HG02884 (cell line): Measurements from ENCODE around the gene ASTN2.

ENCODE experiments used
- ATAC-seq: cut with Tn5 transposase; IDR thresholded peaks from one replicate; pipeline ENCODE4 v1.9.1; 2021; ENCODE audit warnings: mild to moderate bottlenecking, moderate library complexity; ENCODE audit not compliant: unreplicated experiment

The ASTN2 gene

GRCh38 chr9:116479056-116479544 is 935.8 kb downstream of the ASTN2 start:
- no peak for ATAC-seq

- no peak for ATAC-seq
Observed at GRCh38 chr9:116477584-116478141, 937.2 kb downstream of the ASTN2 start.

GRCh38 chr9:116476935-116477381 is 937.9 kb downstream of the ASTN2 start:
- no peak for ATAC-seq

- no peak for ATAC-seq
Observed at GRCh38 chr9:116476002-116476401, 938.9 kb downstream of the ASTN2 start.

GRCh38 chr9:116475201-116475600 is 939.7 kb downstream of the ASTN2 start:
- no peak for ATAC-seq

- no peak for ATAC-seq
Observed at GRCh38 chr9:116471944-116472506, 942.8 kb downstream of the ASTN2 start.

- no peak for ATAC-seq
Observed at GRCh38 chr9:116471093-116471906, 943.6 kb downstream of the ASTN2 start.

- no peak for ATAC-seq
Observed at GRCh38 chr9:116468793-116469527, 945.9 kb downstream of the ASTN2 start.

- no peak for ATAC-seq
Observed at GRCh38 chr9:116468369-116468768, 946.5 kb downstream of the ASTN2 start.

- no peak for ATAC-seq
Observed at GRCh38 chr9:116467740-116468351, 947.0 kb downstream of the ASTN2 start.

- ATAC-seq = no peak
Observed at GRCh38 chr9:116466271-116467235, 948.3 kb downstream of the ASTN2 start.

- ATAC-seq = no peak
Observed at GRCh38 chr9:116465576-116466270, 949.1 kb downstream of the ASTN2 start.

GRCh38 chr9:116464987-116465571 is 949.8 kb downstream of the ASTN2 start:
- no peak for ATAC-seq

GRCh38 chr9:116464423-116464822 is 950.4 kb downstream of the ASTN2 start:
- ATAC-seq = no peak

- no peak for ATAC-seq
Observed at GRCh38 chr9:116461632-116462031, 953.2 kb downstream of the ASTN2 start.

- no peak for ATAC-seq
Observed at GRCh38 chr9:116460026-116460425, 954.8 kb downstream of the ASTN2 start.

GRCh38 chr9:116459576-116459975 is 955.3 kb downstream of the ASTN2 start:
- no peak for ATAC-seq

GRCh38 chr9:116456490-116457088 is 958.3 kb downstream of the ASTN2 start:
- ATAC-seq = no peak
